Lower leg skin (tissue), 3 donors: ENCODE measurements around the gene CABLES1.

Experiments used
- POLR2A ChIP-seq, 2 donors: fragments of 450-650 bp; IDR thresholded peaks; one replicate each; pipeline ENCODE4 v1.6.1; 2016 to 2017; ENCODE audit warnings: antibody characterized with exemption in 2 of 2, mild to moderate bottlenecking in 1 of 2, moderate library complexity in 1 of 2
- TF ChIP-seq, protein P1 (sequence below), 3 donors: fragments of 450-650 bp; IDR thresholded peaks; one replicate each; pipeline ENCODE4 v1.5.1; 2016; ENCODE audit warnings: antibody characterized with exemption in 3 of 3, mild to moderate bottlenecking in 3 of 3, moderate library complexity in 2 of 3

DNA sequence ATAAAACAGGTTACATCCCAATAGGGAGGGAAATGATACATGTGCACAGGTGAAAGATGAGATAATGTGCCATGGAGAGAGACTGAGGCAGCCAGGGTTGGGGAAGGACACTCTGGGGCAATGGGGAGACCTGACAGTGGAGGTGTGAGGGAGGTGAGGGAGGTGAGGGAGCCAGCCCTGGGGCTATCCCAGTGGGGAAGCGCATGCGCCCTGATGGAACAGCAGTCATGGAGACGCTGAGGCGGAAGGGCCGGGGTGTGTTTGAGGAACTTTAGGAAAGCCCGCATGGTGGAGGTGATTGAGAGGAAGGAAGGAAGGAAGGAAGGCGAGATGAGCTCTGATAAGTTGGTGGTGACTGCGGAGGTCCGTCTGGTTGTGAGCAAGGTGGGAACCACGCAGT lies 66.5 kb downstream of the CABLES1 start:
- TF ChIP-seq POLR2A (IDR thresholded peaks at IDR 0.05): no peak
- TF ChIP-seq, protein P1, sequence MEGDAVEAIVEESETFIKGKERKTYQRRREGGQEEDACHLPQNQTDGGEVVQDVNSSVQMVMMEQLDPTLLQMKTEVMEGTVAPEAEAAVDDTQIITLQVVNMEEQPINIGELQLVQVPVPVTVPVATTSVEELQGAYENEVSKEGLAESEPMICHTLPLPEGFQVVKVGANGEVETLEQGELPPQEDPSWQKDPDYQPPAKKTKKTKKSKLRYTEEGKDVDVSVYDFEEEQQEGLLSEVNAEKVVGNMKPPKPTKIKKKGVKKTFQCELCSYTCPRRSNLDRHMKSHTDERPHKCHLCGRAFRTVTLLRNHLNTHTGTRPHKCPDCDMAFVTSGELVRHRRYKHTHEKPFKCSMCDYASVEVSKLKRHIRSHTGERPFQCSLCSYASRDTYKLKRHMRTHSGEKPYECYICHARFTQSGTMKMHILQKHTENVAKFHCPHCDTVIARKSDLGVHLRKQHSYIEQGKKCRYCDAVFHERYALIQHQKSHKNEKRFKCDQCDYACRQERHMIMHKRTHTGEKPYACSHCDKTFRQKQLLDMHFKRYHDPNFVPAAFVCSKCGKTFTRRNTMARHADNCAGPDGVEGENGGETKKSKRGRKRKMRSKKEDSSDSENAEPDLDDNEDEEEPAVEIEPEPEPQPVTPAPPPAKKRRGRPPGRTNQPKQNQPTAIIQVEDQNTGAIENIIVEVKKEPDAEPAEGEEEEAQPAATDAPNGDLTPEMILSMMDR (IDR thresholded peaks at IDR 0.05): no peak
